K562 (cell line): ENCODE results near the gene CALCOCO2. TPM values are rescaled to one million over a fixed set of nuclear protein-coding genes. Genes with fewer than 3 reads are reported as not detected.

ENCODE experiments used
- ELF2 ChIP-seq: fragments of 250-450 bp; sonication (Bioruptor Pico); IDR thresholded peaks from 2 replicates; pipeline ENCODE4 v1.5.0; 2021; ENCODE audit warnings: mild to moderate bottlenecking
- ETV6 ChIP-seq, 3 experiments: fragments of 150-350 bp in 1 of 3; sonication (generic) in 1 of 3; formaldehyde crosslinking in 1 of 3; IDR thresholded peaks; 2 replicates each; pipeline versions ENCODE4 v1.6.1 to v1.8.0; 2014 to 2022; ENCODE audit warnings: borderline replicate concordance in 2 of 3, low read depth in 2 of 3, antibody characterized with exemption in 1 of 3, low read length in 1 of 3, mild to moderate bottlenecking in 1 of 3, missing genetic modification reagents in 1 of 3
- FOSL1 ChIP-seq: fragments of 200-800 bp; sonication (Bioruptor generic); conservative IDR thresholded peaks from 2 replicates; pipeline ENCODE4 v1.6.1; 2016; ENCODE audit warnings: missing genetic modification characterization, missing compliant biosample characterization
- FOXP4 ChIP-seq: sonication (generic); formaldehyde crosslinking; IDR thresholded peaks from 2 replicates; pipeline ENCODE4 v1.8.0; 2022; ENCODE audit warnings: mild to moderate bottlenecking, missing genetic modification reagents, borderline replicate concordance
- HOMEZ ChIP-seq: fragments of 250-450 bp; sonication (Bioruptor Pico); IDR thresholded peaks from 2 replicates; pipeline ENCODE4 v1.4.0; 2020; ENCODE audit warnings: mild to moderate bottlenecking, moderate library complexity
- PHF8 ChIP-seq: fragments of 200-600 bp; sonication (generic); IDR thresholded peaks from 2 replicates; pipeline ENCODE4 v1.6.1; 2012; ENCODE audit warnings: mixed run types, mild to moderate bottlenecking, inconsistent platforms, low read length, moderate library complexity, borderline replicate concordance
- POLR2A ChIP-seq: fragments of 450-650 bp; conservative IDR thresholded peaks from 2 replicates; pipeline ENCODE4 v1.6.1; 2016
- POLR2AphosphoS5 ChIP-seq: IDR thresholded peaks from 2 replicates; pipeline ENCODE4 v1.6.1; 2011; ENCODE audit warnings: mild to moderate bottlenecking, low read depth, low read length, moderate library complexity; ENCODE audit not compliant: control insufficient read depth, insufficient read depth
- RBFOX2 ChIP-seq: fragments of 200-400 bp; formaldehyde crosslinking; IDR thresholded peaks from 2 replicates; pipeline ENCODE4 v1.6.1; 2017; ENCODE audit warnings: low read depth, mild to moderate bottlenecking, low read length, moderate library complexity
- SIX5 ChIP-seq, 2 experiments: IDR thresholded peaks; 2 replicates each; pipeline ENCODE4 v1.6.1; 2011; ENCODE audit warnings: low read length in 2 of 2, borderline replicate concordance in 1 of 2, low read depth in 1 of 2, mild to moderate bottlenecking in 1 of 2, moderate library complexity in 1 of 2; ENCODE audit not compliant: insufficient read depth in 1 of 2
- SLC30A9 ChIP-seq: fragments of 250-450 bp; sonication (Bioruptor Pico); IDR thresholded peaks from 2 replicates; pipeline ENCODE4 v1.8.0; 2022; ENCODE audit warnings: mild to moderate bottlenecking, moderate library complexity
- ZNF395 ChIP-seq: fragments of 200-800 bp; sonication (Bioruptor generic); IDR thresholded peaks from 2 replicates; pipeline ENCODE4 v1.6.1; 2017; ENCODE audit warnings: missing genetic modification characterization, missing compliant biosample characterization
- polyA plus RNA-seq, 8 experiments: library from polyadenylated mRNA; depleted of rRNA in 4 of 8; stranded (reverse) in 5 of 8; unstranded in 3 of 8; fragments of >200 nt; fragmentation: Nextera tagmentation in 2 of 8; fragmentation: Illumina TruSeq in 1 of 8; extraction: Ambion mirVana in 2 of 8; extraction: Trizol in 1 of 8; gene quantifications; 2 replicates each; pipeline versions ENCODE4 v1.2.1 to v1.2.3, GENCODE V29; 2011 to 2014; ENCODE audit warnings: inconsistent platforms in 1 of 8, missing spikeins in 1 of 8
- total RNA-seq, 7 experiments: library from RNA; depleted of rRNA in 6 of 7; stranded (reverse); fragments of >200 nt in 6 of 7; fragmentation: Illumina TruSeq in 2 of 7; extraction: Trizol in 2 of 7; gene quantifications; 2 replicates each; pipeline versions ENCODE4 v1.2.1 to v1.2.3, GENCODE V29; 2011 to 2021; ENCODE audit warnings: low replicate concordance in 1 of 7
- TF ChIP-seq, protein P1 (sequence below): fragments of 250-450 bp; sonication (Bioruptor Pico); IDR thresholded peaks from 2 replicates; pipeline ENCODE4 v1.4.0; 2020; ENCODE audit warnings: mild to moderate bottlenecking
- TF ChIP-seq, protein P2 (sequence below): fragments of 450-650 bp; formaldehyde crosslinking; IDR thresholded peaks from 2 replicates; pipeline ENCODE4 v1.4.0; 2022; ENCODE audit warnings: mild to moderate bottlenecking, moderate library complexity
- TF ChIP-seq, protein P3 (sequence below), 2 experiments: IDR thresholded peaks; 2 replicates each; pipeline ENCODE4 v1.6.1; 2011; ENCODE audit warnings: borderline replicate concordance in 1 of 2, control low read depth in 1 of 2, low read depth in 1 of 2, low read length in 1 of 2, mild to moderate bottlenecking in 1 of 2, mixed read lengths in 1 of 2, moderate library complexity in 1 of 2; ENCODE audit not compliant: insufficient read depth in 1 of 2, insufficient read length in 1 of 2, poor library complexity in 1 of 2, severe bottlenecking in 1 of 2; ENCODE audit errors: extremely low read depth in 1 of 2

Gene CALCOCO2
- total and polyA plus RNA-seq, 9 of the 15 experiments (the other 6 are each of a cell fraction or from before 2014, with no cell fraction given) = 24.1 to 87.3 (median 67.5) TPM

DNA sequence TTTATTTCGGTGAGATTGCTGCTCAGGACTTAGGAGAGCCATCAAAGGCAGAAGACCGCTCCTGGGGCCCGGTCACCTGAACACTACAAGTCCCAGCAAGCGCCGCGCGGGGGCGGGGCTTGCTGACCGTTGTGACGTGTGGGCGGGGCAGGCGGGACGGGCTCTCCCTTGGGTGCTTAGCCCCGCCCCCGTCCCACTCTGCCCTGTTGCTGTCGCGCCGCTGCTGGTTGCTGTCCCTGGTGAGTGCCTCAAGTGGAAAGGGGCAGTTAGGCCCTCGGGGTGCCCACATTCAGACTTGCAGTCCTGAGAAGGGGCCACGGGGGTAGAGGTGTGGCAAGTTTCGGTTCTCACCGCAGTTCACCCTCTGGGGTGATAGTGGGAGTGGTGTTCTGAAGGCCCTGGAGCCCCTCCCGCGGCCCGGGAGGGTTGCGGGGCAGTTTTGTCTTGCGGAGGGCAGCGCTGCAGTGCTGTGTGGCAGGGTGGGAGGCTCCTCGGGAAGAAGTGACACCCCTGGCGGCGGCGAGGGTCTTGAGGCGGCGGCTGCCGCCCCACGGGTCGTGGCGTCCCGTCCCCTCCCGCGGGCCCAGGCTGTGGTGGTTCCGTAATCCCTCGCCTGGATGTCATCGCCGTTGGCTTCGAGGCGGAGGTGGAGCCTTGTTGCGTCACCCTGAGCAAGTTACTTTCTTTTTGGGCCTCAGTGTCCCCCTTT is at the start of gene CALCOCO2 (continued):
- TF ChIP-seq, protein P1, sequence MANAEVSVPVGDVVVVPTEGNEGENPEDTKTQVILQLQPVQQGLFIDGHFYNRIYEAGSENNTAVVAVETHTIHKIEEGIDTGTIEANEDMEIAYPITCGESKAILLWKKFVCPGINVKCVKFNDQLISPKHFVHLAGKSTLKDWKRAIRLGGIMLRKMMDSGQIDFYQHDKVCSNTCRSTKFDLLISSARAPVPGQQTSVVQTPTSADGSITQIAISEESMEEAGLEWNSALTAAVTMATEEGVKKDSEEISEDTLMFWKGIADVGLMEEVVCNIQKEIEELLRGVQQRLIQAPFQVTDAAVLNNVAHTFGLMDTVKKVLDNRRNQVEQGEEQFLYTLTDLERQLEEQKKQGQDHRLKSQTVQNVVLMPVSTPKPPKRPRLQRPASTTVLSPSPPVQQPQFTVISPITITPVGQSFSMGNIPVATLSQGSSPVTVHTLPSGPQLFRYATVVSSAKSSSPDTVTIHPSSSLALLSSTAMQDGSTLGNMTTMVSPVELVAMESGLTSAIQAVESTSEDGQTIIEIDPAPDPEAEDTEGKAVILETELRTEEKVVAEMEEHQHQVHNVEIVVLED (CRISPR knock-in tag) = peak; percentile 63; the same call in 1 of the 2 replicates
- TF ChIP-seq FOSL1 (tag) = 0 out of 2 replicates have a peak, but pooled peaks have one; percentile 20
- TF ChIP-seq, protein P2, sequence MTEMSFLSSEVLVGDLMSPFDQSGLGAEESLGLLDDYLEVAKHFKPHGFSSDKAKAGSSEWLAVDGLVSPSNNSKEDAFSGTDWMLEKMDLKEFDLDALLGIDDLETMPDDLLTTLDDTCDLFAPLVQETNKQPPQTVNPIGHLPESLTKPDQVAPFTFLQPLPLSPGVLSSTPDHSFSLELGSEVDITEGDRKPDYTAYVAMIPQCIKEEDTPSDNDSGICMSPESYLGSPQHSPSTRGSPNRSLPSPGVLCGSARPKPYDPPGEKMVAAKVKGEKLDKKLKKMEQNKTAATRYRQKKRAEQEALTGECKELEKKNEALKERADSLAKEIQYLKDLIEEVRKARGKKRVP (CRISPR knock-in tag) = peak; percentile 80
- TF ChIP-seq SIX5 (IDR thresholded peaks at IDR 0.05; ENCODE audit: borderline replicate concordance in 1 of 2, insufficient read depth in 1 of 2, low read depth in 1 of 2, low read length in 2 of 2) = peak; percentile 75 to 81
- no peak for TF ChIP-seq ZNF395 (CRISPR knock-in tag)
- peak; percentile 76; the same call in 1 of the 2 replicates for TF ChIP-seq FOXP4
- no peak for TF ChIP-seq ETV6 (IDR thresholded peaks at IDR 0.05; ENCODE audit: borderline replicate concordance in 1 of 2, low read depth in 2 of 2, low read length in 1 of 2)
- TF ChIP-seq ETV6 (CRISPR knock-in tag; IDR thresholded peaks at IDR 0.05; ENCODE audit: borderline replicate concordance) = no peak
- TF ChIP-seq POLR2AphosphoS5 = peak; percentile 70; the same call in 1 of the 2 replicates
- TF ChIP-seq SLC30A9 (CRISPR knock-in tag) = no peak
- TF ChIP-seq ELF2 = 0 out of 2 replicates have a peak, but pooled peaks have one; percentile 38
- TF ChIP-seq, protein P3, sequence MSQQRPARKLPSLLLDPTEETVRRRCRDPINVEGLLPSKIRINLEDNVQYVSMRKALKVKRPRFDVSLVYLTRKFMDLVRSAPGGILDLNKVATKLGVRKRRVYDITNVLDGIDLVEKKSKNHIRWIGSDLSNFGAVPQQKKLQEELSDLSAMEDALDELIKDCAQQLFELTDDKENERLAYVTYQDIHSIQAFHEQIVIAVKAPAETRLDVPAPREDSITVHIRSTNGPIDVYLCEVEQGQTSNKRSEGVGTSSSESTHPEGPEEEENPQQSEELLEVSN (IDR thresholded peaks at IDR 0.05; ENCODE audit: borderline replicate concordance in 1 of 2, extremely low read depth in 1 of 2, insufficient read depth in 1 of 2, insufficient read length in 1 of 2, low read depth in 1 of 2, low read length in 1 of 2, poor library complexity in 1 of 2, severe bottlenecking in 1 of 2) = peak in 1 of 2 experiments; percentile 22
- no peak for TF ChIP-seq HOMEZ (CRISPR knock-in tag)
- TF ChIP-seq POLR2A = peak; percentile 82
- peak; percentile 96 for TF ChIP-seq RBFOX2
- peak; percentile 84 for TF ChIP-seq PHF8
